ENCODE measurements around the gene NPEPPS. TPM values are rescaled to one million over a fixed set of nuclear protein-coding genes. Genes with fewer than 3 reads are reported as not detected.

NPEPPS gene
- total RNA-seq, 1 experiment from 2014 or later = 63.4 TPM

GRCh38 chr17:47649972-47650524 lies 119.1 kb downstream of the NPEPPS start:
- no peak for DNase-seq (ENCODE audit: low spot score)
- CTCF ChIA-PET = no interaction called here
- intact Hi-C loops (cut with micrococcal nuclease; ENCODE audit: unreplicated experiment) = no loop called here
- no peaks in the 10 kb centered on the region for H3K9me3 ChIP-seq (ENCODE audit: low read depth, low read length, poor library complexity, severe bottlenecking)
- TF ChIP-seq EZH2 (IDR thresholded peaks at IDR 0.05; ENCODE audit: borderline replicate concordance, low read depth, low read length, poor library complexity, severe bottlenecking) = no peak
- no peak for TF ChIP-seq CTCF (conservative IDR thresholded peaks at IDR 0.05; ENCODE audit: low read depth, low read length)
- POLR2A ChIA-PET (ENCODE audit: low non-redundant PET) = interaction anchor here (0.6 kb wide), 1 partner anchor 9 kb away, joined by 4 read pairs; no protein-coding TSS in a partner anchor
- H3K27ac ChIP-seq (ENCODE audit: low read depth, low read length, poor library complexity, severe bottlenecking) = peak overlapping the region; percentile 80
- H3K4me3 ChIP-seq (ENCODE audit: low read depth, low read length, poor library complexity, severe bottlenecking) = peak overlapping the region; percentile 69
- H3K4me1 ChIP-seq (ENCODE audit: insufficient read depth, low read length, poor library complexity, severe bottlenecking) = peaks cover 22% of the 10 kb centered on the region
- BruUV-seq (replicated peaks) = no TSS peak
- H3K27me3 ChIP-seq (replicated peaks; ENCODE audit: insufficient read depth, low read depth, low read length, poor library complexity) = no peaks in the 10 kb centered on the region
- peaks cover 42% of the 10 kb centered on the region for H3K36me3 ChIP-seq (ENCODE audit: insufficient read depth, low read length, poor library complexity, severe bottlenecking)

DNA sequence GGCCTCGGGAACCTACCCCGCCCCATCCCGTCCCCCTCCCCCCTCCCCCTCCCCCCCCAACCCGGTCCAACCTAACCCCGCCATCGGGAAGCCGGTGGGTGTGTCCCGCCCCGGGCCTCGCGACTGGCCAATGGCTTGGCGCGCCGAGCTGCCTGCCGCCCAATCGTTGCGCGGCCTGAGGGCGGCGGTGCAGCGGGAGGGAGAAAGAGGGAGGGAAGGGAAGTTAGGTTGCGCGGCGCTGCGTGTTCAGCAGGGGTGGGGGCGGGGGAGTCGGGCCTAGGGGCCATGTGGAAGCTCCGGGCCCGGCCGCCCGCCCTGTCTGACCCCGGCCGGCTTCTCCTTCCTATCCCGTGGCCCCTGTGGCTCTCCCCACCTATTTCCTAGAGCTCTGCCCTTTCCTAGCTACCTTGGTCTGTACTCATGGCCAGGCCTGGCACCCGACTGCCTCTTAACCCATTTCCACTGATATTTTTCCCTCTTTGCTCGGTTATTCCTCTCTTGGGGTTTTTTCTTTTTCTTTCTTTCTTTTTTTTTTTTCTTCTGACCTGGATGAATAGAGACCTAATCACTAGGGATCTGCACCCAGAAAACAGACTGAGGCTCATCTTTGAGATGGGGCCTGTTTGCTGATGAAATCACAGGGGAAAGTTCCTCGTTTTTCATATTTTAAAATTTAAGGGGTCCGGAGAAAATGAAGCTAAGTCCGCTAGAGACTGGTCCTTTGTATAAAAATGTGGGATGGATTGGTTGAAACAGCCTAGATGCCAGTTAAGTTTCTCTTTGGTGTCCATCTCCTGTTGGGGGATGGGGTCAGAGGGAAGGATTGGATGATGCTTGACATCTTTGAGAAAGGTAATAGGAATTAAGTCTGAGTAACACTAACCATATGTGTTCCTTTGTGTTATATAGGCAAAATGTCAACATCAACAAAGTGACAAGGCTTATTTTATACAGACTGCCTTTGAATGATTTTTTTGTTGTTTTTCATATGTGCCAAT lies 119.9 kb downstream of the NPEPPS start:
- intact Hi-C loops (cut with micrococcal nuclease; ENCODE audit: unreplicated experiment) = no loop called here
- BruUV-seq (replicated peaks) = TSS peak; percentile 48
- H3K9me3 ChIP-seq (ENCODE audit: low read depth, low read length, poor library complexity, severe bottlenecking) = no peaks in the 10 kb centered on the region
- peaks cover 49% of the 10 kb centered on the region for H3K36me3 ChIP-seq (ENCODE audit: insufficient read depth, low read length, poor library complexity, severe bottlenecking)
- H3K4me3 ChIP-seq (ENCODE audit: low read depth, low read length, poor library complexity, severe bottlenecking) = peak overlapping the region; percentile 69
- peaks cover 22% of the 10 kb centered on the region for H3K4me1 ChIP-seq (ENCODE audit: insufficient read depth, low read length, poor library complexity, severe bottlenecking)
- H3K27ac ChIP-seq (ENCODE audit: low read depth, low read length, poor library complexity, severe bottlenecking) = peak overlapping the region; percentile 85
- DNase-seq (ENCODE audit: low spot score) = peak; percentile 95
- H3K27me3 ChIP-seq (replicated peaks; ENCODE audit: insufficient read depth, low read depth, low read length, poor library complexity) = no peaks in the 10 kb centered on the region
- ChIA-PET POLR2A (ENCODE audit: low non-redundant PET) (no interaction called here), CTCF (no interaction called here)
- TF ChIP-seq EZH2 (IDR thresholded peaks at IDR 0.05; ENCODE audit: borderline replicate concordance, low read depth, low read length, poor library complexity, severe bottlenecking) (no peak), CTCF (conservative IDR thresholded peaks at IDR 0.05; ENCODE audit: low read depth, low read length) (no peak)

GRCh38 chr17:47651704-47652103 lies 120.8 kb downstream of the NPEPPS start:
- ChIA-PET CTCF (no interaction called here), POLR2A (ENCODE audit: low non-redundant PET) (no interaction called here)
- TF ChIP-seq CTCF (conservative IDR thresholded peaks at IDR 0.05; ENCODE audit: low read depth, low read length) = no peak
- no peak for TF ChIP-seq EZH2 (IDR thresholded peaks at IDR 0.05; ENCODE audit: borderline replicate concordance, low read depth, low read length, poor library complexity, severe bottlenecking)
- BruUV-seq (replicated peaks) = no TSS peak
- Histone ChIP-seq H3K27me3 (replicated peaks; ENCODE audit: insufficient read depth, low read depth, low read length, poor library complexity) (no peaks in the 10 kb centered on the region), H3K36me3 (ENCODE audit: insufficient read depth, low read length, poor library complexity, severe bottlenecking) (peaks cover 58% of the 10 kb centered on the region), H3K27ac (ENCODE audit: low read depth, low read length, poor library complexity, severe bottlenecking) (peak overlapping the region; percentile 85), H3K4me1 (ENCODE audit: insufficient read depth, low read length, poor library complexity, severe bottlenecking) (peaks cover 22% of the 10 kb centered on the region), H3K4me3 (ENCODE audit: low read depth, low read length, poor library complexity, severe bottlenecking) (peak overlapping the region; percentile 69), H3K9me3 (ENCODE audit: low read depth, low read length, poor library complexity, severe bottlenecking) (no peaks in the 10 kb centered on the region)
- no peak for DNase-seq (ENCODE audit: low spot score)
- intact Hi-C loops (cut with micrococcal nuclease; ENCODE audit: unreplicated experiment) = no loop called here

All from A673 (cell line).